SK-N-SH (cell line): ENCODE data around the gene EMILIN2. TPM values are rescaled to one million over a fixed set of nuclear protein-coding genes. Genes with fewer than 3 reads are reported as not detected.

Experiments used
- CTCF ChIA-PET: fragments of 300-600, 350-600 bp; formaldehyde crosslinking; extraction: SDS; loops from one replicate; lab custom pipeline; 2021; lab: Yijun Ruan, JAX
- POLR2A ChIA-PET: fragments of 350-600 bp; sonication (Branson Sonifier 250); formaldehyde crosslinking; extraction: SDS; loops from one replicate; lab custom pipeline; 2020; ENCODE audit warnings: antibody characterized with exemption, inconsistent platforms; lab: Yijun Ruan, JAX
- DNase-seq: peaks from one replicate; pipeline ENCODE4 v3.0.0; 2012
- H2AFZ ChIP-seq: fragments of 200-600 bp; sonication (generic); 2 replicates; pipeline ENCODE4 v1.8.1; 2016; ENCODE audit warnings: antibody characterized with exemption, mild to moderate bottlenecking, low read depth
- H3F3A ChIP-seq: fragments of 200-600 bp; sonication (generic); replicated peaks from 2 replicates; pipeline ENCODE3; 2016; ENCODE audit warnings: antibody characterized with exemption, mild to moderate bottlenecking; ENCODE audit not compliant: insufficient read depth
- H3K27ac ChIP-seq, 2 experiments: fragments of 200-500 bp in 1 of 2; fragments of 200-600 bp in 1 of 2; sonication (Bioruptor generic) in 1 of 2; sonication (generic), shearing (Covaris generic) in 1 of 2; 2 replicates each; pipeline versions ENCODE4 v1.5.1 to v1.6.1; 2014 to 2016; ENCODE audit warnings: low read depth in 2 of 2, inconsistent platforms in 1 of 2, low read length in 1 of 2, mild to moderate bottlenecking in 1 of 2, mixed read lengths in 1 of 2
- H3K27me3 ChIP-seq: fragments of 200-600 bp; sonication (generic), shearing (Covaris generic); 2 replicates; pipeline ENCODE4 v1.6.1; 2016; ENCODE audit warnings: mixed run types; ENCODE audit not compliant: insufficient read depth
- H3K36me3 ChIP-seq, 2 experiments: fragments of 200-500 bp in 1 of 2; fragments of 200-600 bp in 1 of 2; sonication (Bioruptor generic) in 1 of 2; sonication (generic) in 1 of 2; replicated peaks in 1 of 2; 2 replicates each; pipeline versions ENCODE3 to v1.5.1; 2014 to 2016; ENCODE audit warnings: low read length in 1 of 2, mild to moderate bottlenecking in 1 of 2; ENCODE audit not compliant: insufficient read depth in 2 of 2, control insufficient read depth in 1 of 2
- H3K4me1 ChIP-seq, 2 experiments: fragments of 200-500 bp in 1 of 2; fragments of 200-600 bp in 1 of 2; sonication (Bioruptor generic) in 1 of 2; sonication (generic), shearing (Covaris generic) in 1 of 2; 2 replicates each; pipeline versions ENCODE4 v1.5.1 to v1.6.1; 2014 to 2016; ENCODE audit warnings: low read depth in 1 of 2, low read length in 1 of 2, mixed run types in 1 of 2; ENCODE audit not compliant: insufficient read depth in 2 of 2, control insufficient read depth in 1 of 2
- H3K4me2 ChIP-seq: fragments of 200-600 bp; sonication (generic), shearing (Covaris generic); 2 replicates; pipeline ENCODE4 v1.6.1; 2017; ENCODE audit warnings: mixed run types
- H3K4me3 ChIP-seq, 2 experiments: fragments of 200-500 bp in 1 of 2; fragments of 200-600 bp in 1 of 2; sonication (Bioruptor generic) in 1 of 2; sonication (generic), shearing (Covaris generic) in 1 of 2; 2 replicates each; pipeline versions ENCODE4 v1.5.1 to v1.8.1; 2014 to 2016; ENCODE audit warnings: low read depth in 2 of 2, inconsistent platforms in 1 of 2, low read length in 1 of 2, mild to moderate bottlenecking in 1 of 2, mixed read lengths in 1 of 2, moderate library complexity in 1 of 2
- H3K79me2 ChIP-seq: fragments of 200-600 bp; sonication (generic); 2 replicates; pipeline ENCODE4 v1.8.1; 2017; ENCODE audit warnings: mild to moderate bottlenecking; ENCODE audit not compliant: insufficient read depth
- H3K9ac ChIP-seq: fragments of 200-600 bp; sonication (generic); 2 replicates; pipeline ENCODE4 v1.6.1; 2017; ENCODE audit warnings: mixed run types
- H3K9me2 ChIP-seq: fragments of 200-600 bp; sonication (generic); 2 replicates; pipeline ENCODE4 v1.6.1; 2017; ENCODE audit warnings: mixed run types
- H3K9me3 ChIP-seq: fragments of 200-600 bp; sonication (generic); 2 replicates; pipeline ENCODE4 v1.6.1; 2017; ENCODE audit warnings: mixed run types, mild to moderate bottlenecking, moderate library complexity
- H4K20me1 ChIP-seq: fragments of 200-600 bp; sonication (generic); 2 replicates; pipeline ENCODE4 v1.6.1; 2017; ENCODE audit warnings: mild to moderate bottlenecking, mixed run types; ENCODE audit not compliant: insufficient read depth
- CHD2 ChIP-seq: fragments of 150-350 bp; IDR thresholded peaks from 2 replicates; pipeline ENCODE4 v1.6.1; 2018; ENCODE audit warnings: low read length; ENCODE audit not compliant: partially characterized antibody
- ELF1 ChIP-seq: IDR thresholded peaks from 2 replicates; pipeline ENCODE4 v1.4.0; 2012
- EZH2phosphoT487 ChIP-seq: fragments of 200-600 bp; sonication (generic); IDR thresholded peaks from 2 replicates; pipeline ENCODE4 v1.6.1; 2017; ENCODE audit warnings: low read depth, mixed run types, mild to moderate bottlenecking, antibody characterized with exemption, moderate library complexity, borderline replicate concordance
- FOXJ3 ChIP-seq: sonication (generic); formaldehyde crosslinking; IDR thresholded peaks from 2 replicates; pipeline ENCODE4 v1.5.1; 2020; ENCODE audit warnings: mild to moderate bottlenecking, missing genetic modification reagents
- FOXM1 ChIP-seq: IDR thresholded peaks from 2 replicates; pipeline ENCODE4 v1.4.0; 2012; ENCODE audit warnings: low read depth, mild to moderate bottlenecking
- GABPA ChIP-seq: IDR thresholded peaks from 2 replicates; pipeline ENCODE4 v1.4.0; 2012; ENCODE audit warnings: low read depth, mild to moderate bottlenecking
- JUND ChIP-seq: IDR thresholded peaks from 2 replicates; pipeline ENCODE4 v1.4.0; 2012
- MEF2A ChIP-seq: IDR thresholded peaks from 2 replicates; pipeline ENCODE4 v1.4.0; 2012; ENCODE audit warnings: low read depth, borderline replicate concordance
- MXI1 ChIP-seq: IDR thresholded peaks from 2 replicates; pipeline ENCODE4 v1.6.1; 2012; ENCODE audit warnings: mild to moderate bottlenecking, low read depth, low read length, improper control_type of control experiment
- RAD21 ChIP-seq: IDR thresholded peaks from 2 replicates; pipeline ENCODE4 v1.6.1; 2012; ENCODE audit warnings: mild to moderate bottlenecking, low read length
- RCOR1 ChIP-seq: fragments of 150-350 bp; IDR thresholded peaks from 2 replicates; pipeline ENCODE4 v1.6.1; 2017; ENCODE audit warnings: antibody characterized with exemption, low read length
- SIN3A ChIP-seq: IDR thresholded peaks from 2 replicates; pipeline ENCODE4 v1.6.1; 2012; ENCODE audit warnings: low read depth, mild to moderate bottlenecking, low read length, moderate library complexity, borderline replicate concordance
- SMC3 ChIP-seq: IDR thresholded peaks from 2 replicates; pipeline ENCODE4 v1.6.1; 2012; ENCODE audit warnings: low read depth, low read length, improper control_type of control experiment
- TCF12 ChIP-seq: IDR thresholded peaks from 2 replicates; pipeline ENCODE4 v1.4.0; 2012
- TEAD4 ChIP-seq: IDR thresholded peaks from 2 replicates; pipeline ENCODE4 v1.4.0; 2012; ENCODE audit warnings: mild to moderate bottlenecking, borderline replicate concordance; ENCODE audit not compliant: insufficient read depth
- YY1 ChIP-seq: IDR thresholded peaks from 2 replicates; pipeline ENCODE4 v1.4.0; 2012; ENCODE audit warnings: low read depth, mild to moderate bottlenecking
- WGBS: methylation state at CpG from one replicate; pipeline ENCODE4 v1.1.6; 2017; ENCODE audit warnings: low lambda C conversion rate; 5-methylcytosine and 5-hydroxymethylcytosine counted together
- polyA plus RNA-seq, 3 experiments: library from polyadenylated mRNA; depleted of rRNA; stranded (reverse); fragments of >200 nt; gene quantifications; 2 replicates each; pipeline ENCODE4 v1.2.3, GENCODE V29; 2012
- TF ChIP-seq, protein P1 (sequence below): IDR thresholded peaks from 2 replicates; pipeline ENCODE4 v1.4.0; 2012; ENCODE audit warnings: low read depth, borderline replicate concordance
- TF ChIP-seq, protein P2 (sequence below): fragments of 150-350 bp; IDR thresholded peaks from 2 replicates; pipeline ENCODE4 v1.6.1; 2017; ENCODE audit warnings: antibody characterized with exemption, low read length, low read depth, borderline replicate concordance
- TF ChIP-seq, protein P3 (sequence below): fragments of 200-600 bp; sonication (generic); IDR thresholded peaks from 2 replicates; pipeline ENCODE4 v1.6.1; 2017; ENCODE audit warnings: antibody characterized with exemption, mild to moderate bottlenecking, moderate library complexity
- TF ChIP-seq, protein P4 (sequence below): IDR thresholded peaks from 2 replicates; pipeline ENCODE4 v1.6.1; 2012; ENCODE audit warnings: mild to moderate bottlenecking, low read depth, low read length, moderate library complexity

Gene EMILIN2
- polyA plus RNA-seq, 1 of the 3 experiments (the other 2 are of a cell fraction): 1.4 TPM

DNA sequence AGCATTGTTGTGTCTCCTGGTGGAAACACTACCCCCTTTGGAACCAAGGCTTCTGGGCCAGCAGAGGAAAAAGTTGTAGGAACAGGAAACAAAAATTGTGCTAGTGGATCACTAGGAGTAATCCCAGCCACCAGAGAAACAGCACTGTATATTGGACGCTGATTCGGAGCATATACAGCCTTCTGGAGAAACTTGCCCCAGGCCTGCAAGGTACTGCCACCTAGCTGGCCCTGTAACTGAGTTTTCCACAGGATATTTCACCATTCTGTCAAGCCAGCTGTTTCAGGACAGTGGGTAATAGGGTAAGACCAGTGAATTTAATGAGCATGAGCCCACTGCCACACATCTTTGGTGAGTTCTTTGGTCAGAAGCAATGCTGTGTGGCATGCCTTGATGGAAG lies 25.1 kb upstream of the EMILIN2 start:
- ChIA-PET POLR2A (no interaction called here), CTCF (no interaction called here)
- no peak for DNase-seq
- no peaks in the 10 kb centered on the region for H3K36me3 ChIP-seq
- no peak overlapping the region for H2AFZ ChIP-seq
- H3K27me3 ChIP-seq: no peaks in the 10 kb centered on the region; the same call in 1 of the 2 replicates
- WGBS: 33% methylated on average over 2 of the region's 2 CpGs
- no peaks in the 10 kb centered on the region for H3K79me2 ChIP-seq
- H3K4me3 ChIP-seq: no peak overlapping the region
- no peaks in the 10 kb centered on the region for H3F3A ChIP-seq
- no peak overlapping the region for H3K27ac ChIP-seq
- no peaks in the 10 kb centered on the region for H3K9me3 ChIP-seq
- H4K20me1 ChIP-seq: no peaks in the 10 kb centered on the region
- no peak for TF ChIP-seq SMC3
- TF ChIP-seq FOXJ3 (CRISPR knock-in tag): no peak
- no peak for TF ChIP-seq RCOR1
- TF ChIP-seq JUND: no peak
- no peak for TF ChIP-seq FOXM1
- TF ChIP-seq RAD21: no peak
- TF ChIP-seq, protein P1, sequence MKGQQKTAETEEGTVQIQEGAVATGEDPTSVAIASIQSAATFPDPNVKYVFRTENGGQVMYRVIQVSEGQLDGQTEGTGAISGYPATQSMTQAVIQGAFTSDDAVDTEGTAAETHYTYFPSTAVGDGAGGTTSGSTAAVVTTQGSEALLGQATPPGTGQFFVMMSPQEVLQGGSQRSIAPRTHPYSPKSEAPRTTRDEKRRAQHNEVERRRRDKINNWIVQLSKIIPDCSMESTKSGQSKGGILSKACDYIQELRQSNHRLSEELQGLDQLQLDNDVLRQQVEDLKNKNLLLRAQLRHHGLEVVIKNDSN: no peak
- no peak for TF ChIP-seq GABPA
- no peak for TF ChIP-seq MXI1
- TF ChIP-seq YY1: no peak
- TF ChIP-seq, protein P2, sequence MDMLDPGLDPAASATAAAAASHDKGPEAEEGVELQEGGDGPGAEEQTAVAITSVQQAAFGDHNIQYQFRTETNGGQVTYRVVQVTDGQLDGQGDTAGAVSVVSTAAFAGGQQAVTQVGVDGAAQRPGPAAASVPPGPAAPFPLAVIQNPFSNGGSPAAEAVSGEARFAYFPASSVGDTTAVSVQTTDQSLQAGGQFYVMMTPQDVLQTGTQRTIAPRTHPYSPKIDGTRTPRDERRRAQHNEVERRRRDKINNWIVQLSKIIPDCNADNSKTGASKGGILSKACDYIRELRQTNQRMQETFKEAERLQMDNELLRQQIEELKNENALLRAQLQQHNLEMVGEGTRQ: no peak
- TF ChIP-seq, protein P3, sequence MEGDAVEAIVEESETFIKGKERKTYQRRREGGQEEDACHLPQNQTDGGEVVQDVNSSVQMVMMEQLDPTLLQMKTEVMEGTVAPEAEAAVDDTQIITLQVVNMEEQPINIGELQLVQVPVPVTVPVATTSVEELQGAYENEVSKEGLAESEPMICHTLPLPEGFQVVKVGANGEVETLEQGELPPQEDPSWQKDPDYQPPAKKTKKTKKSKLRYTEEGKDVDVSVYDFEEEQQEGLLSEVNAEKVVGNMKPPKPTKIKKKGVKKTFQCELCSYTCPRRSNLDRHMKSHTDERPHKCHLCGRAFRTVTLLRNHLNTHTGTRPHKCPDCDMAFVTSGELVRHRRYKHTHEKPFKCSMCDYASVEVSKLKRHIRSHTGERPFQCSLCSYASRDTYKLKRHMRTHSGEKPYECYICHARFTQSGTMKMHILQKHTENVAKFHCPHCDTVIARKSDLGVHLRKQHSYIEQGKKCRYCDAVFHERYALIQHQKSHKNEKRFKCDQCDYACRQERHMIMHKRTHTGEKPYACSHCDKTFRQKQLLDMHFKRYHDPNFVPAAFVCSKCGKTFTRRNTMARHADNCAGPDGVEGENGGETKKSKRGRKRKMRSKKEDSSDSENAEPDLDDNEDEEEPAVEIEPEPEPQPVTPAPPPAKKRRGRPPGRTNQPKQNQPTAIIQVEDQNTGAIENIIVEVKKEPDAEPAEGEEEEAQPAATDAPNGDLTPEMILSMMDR: no peak
- TF ChIP-seq ELF1: no peak
- no peak for TF ChIP-seq TEAD4
- no peak overlapping the region for H3K9ac ChIP-seq
- no peaks in the 10 kb centered on the region for H3K9me2 ChIP-seq
- H3K4me2 ChIP-seq: no peak overlapping the region
- H3K4me1 ChIP-seq: no peaks in the 10 kb centered on the region

DNA sequence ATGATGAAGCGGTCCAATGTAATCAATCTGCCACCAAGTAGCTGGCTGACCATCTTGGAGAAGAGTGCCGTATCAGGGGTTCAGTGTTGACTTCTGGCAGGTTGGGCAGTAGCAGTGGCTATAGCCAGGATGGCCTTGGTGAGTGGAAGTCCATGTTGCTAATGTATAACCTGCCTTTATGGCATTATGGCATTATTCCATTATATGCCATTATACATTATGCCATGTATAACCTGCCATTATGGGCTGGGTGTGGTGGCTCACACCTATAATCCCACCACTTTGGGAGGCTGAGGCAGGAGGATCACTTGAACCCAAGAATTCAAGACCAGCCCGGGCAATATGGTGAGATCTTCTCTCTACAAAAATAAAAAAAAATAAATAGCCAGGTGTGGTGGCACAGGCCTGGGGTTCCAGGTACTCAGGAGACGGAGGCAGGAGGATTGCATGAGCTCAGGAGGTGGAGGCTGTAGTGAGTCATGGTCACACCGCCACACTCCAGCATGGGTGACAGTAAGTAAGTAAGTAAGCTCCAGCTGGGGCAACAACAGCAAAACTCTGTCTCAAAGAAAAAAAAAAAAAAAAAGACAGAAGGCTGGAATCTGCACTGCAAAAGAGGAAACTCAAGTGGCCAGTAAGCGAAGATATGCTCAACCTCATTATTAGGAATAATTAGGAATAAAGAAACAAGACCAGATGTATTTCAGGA lies 24.4 kb upstream of the EMILIN2 start:
- Histone ChIP-seq H3K4me3 (no peak overlapping the region), H3K4me2 (no peak overlapping the region), H3F3A (no peaks in the 10 kb centered on the region), H4K20me1 (no peaks in the 10 kb centered on the region), H3K36me3 (no peaks in the 10 kb centered on the region), H3K27ac (no peak overlapping the region), H3K27me3 (no peaks in the 10 kb centered on the region; the same call in 1 of the 2 replicates), H2AFZ (no peak overlapping the region), H3K9me2 (no peaks in the 10 kb centered on the region), H3K79me2 (no peaks in the 10 kb centered on the region), H3K4me1 (no peaks in the 10 kb centered on the region), H3K9me3 (no peaks in the 10 kb centered on the region), H3K9ac (no peak overlapping the region)
- CTCF ChIA-PET: no interaction called here
- WGBS: 61% methylated on average over 6 of the region's 6 CpGs
- DNase-seq: no peak
- POLR2A ChIA-PET: no interaction called here
- TF ChIP-seq TCF12: no peak
- TF ChIP-seq, protein P4, sequence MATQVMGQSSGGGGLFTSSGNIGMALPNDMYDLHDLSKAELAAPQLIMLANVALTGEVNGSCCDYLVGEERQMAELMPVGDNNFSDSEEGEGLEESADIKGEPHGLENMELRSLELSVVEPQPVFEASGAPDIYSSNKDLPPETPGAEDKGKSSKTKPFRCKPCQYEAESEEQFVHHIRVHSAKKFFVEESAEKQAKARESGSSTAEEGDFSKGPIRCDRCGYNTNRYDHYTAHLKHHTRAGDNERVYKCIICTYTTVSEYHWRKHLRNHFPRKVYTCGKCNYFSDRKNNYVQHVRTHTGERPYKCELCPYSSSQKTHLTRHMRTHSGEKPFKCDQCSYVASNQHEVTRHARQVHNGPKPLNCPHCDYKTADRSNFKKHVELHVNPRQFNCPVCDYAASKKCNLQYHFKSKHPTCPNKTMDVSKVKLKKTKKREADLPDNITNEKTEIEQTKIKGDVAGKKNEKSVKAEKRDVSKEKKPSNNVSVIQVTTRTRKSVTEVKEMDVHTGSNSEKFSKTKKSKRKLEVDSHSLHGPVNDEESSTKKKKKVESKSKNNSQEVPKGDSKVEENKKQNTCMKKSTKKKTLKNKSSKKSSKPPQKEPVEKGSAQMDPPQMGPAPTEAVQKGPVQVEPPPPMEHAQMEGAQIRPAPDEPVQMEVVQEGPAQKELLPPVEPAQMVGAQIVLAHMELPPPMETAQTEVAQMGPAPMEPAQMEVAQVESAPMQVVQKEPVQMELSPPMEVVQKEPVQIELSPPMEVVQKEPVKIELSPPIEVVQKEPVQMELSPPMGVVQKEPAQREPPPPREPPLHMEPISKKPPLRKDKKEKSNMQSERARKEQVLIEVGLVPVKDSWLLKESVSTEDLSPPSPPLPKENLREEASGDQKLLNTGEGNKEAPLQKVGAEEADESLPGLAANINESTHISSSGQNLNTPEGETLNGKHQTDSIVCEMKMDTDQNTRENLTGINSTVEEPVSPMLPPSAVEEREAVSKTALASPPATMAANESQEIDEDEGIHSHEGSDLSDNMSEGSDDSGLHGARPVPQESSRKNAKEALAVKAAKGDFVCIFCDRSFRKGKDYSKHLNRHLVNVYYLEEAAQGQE: no peak
- TF ChIP-seq CHD2: no peak
- TF ChIP-seq ELF1: no peak
- no peak for TF ChIP-seq EZH2phosphoT487
- TF ChIP-seq MEF2A: no peak
- no peak for TF ChIP-seq SIN3A
- TF ChIP-seq FOXM1: no peak
